Suppressor macrophage treated with lipopolysaccharide for 1 hour (primary cell): ENCODE results near the gene KDM1B.

ENCODE experiments used
- DNase-seq, 3 donors: peaks; one replicate each; pipeline ENCODE4 v3.0.0-alpha.2; 2020 to 2022

Gene KDM1B

GRCh38 chr6:18235524-18235923, 80.3 kb downstream of the KDM1B start:
- DNase-seq = no peak

- no peak for DNase-seq
Measured at GRCh38 chr6:18237167-18237566, 81.9 kb downstream of the KDM1B start.

- DNase-seq = no peak
Measured at GRCh38 chr6:18240230-18240629, 85.0 kb downstream of the KDM1B start.

- no peak for DNase-seq
Measured at GRCh38 chr6:18241208-18242038, 86.2 kb downstream of the KDM1B start.

GRCh38 chr6:18242062-18242851, 87.0 kb downstream of the KDM1B start:
- DNase-seq = peak; percentile 36 to 67 (median 50)

- DNase-seq = no peak
Measured at GRCh38 chr6:18243302-18243893, 88.2 kb downstream of the KDM1B start.

- no peak for DNase-seq
Measured at GRCh38 chr6:18244251-18244650, 89.0 kb downstream of the KDM1B start.

- no peak for DNase-seq
Measured at GRCh38 chr6:18245079-18245478, 89.9 kb downstream of the KDM1B start.

GRCh38 chr6:18245642-18246041, 90.4 kb downstream of the KDM1B start:
- no peak for DNase-seq

- DNase-seq = no peak
Measured at GRCh38 chr6:18246205-18246604, 91.0 kb downstream of the KDM1B start.

- DNase-seq = no peak
Measured at GRCh38 chr6:18247002-18247401, 91.8 kb downstream of the KDM1B start.

- no peak for DNase-seq
Measured at GRCh38 chr6:18248698-18249097, 93.5 kb downstream of the KDM1B start.

- peak in 1 of 3 donors; percentile 39 for DNase-seq
Measured at GRCh38 chr6:18249271-18249670, 94.0 kb downstream of the KDM1B start.

GRCh38 chr6:18253635-18254034, 98.4 kb downstream of the KDM1B start:
- no peak for DNase-seq

GRCh38 chr6:18254793-18255192, 99.6 kb downstream of the KDM1B start:
- DNase-seq = no peak

- DNase-seq = peak in 1 of 3 donors; percentile 63
Measured at GRCh38 chr6:18259675-18260447, 104.6 kb downstream of the KDM1B start.

- DNase-seq = peak; percentile 87 to 98 (median 92)
Measured at GRCh38 chr6:18260448-18261106, 105.4 kb downstream of the KDM1B start.

- DNase-seq = no peak
Measured at GRCh38 chr6:18261877-18262276, 106.7 kb downstream of the KDM1B start.

GRCh38 chr6:18262702-18263417, 107.6 kb downstream of the KDM1B start:
- peak; percentile 20 to 41 (median 23) for DNase-seq

- peak in 1 of 3 donors; percentile 5 for DNase-seq
Measured at GRCh38 chr6:18263418-18264218, 108.4 kb downstream of the KDM1B start.
